ENCODE data around the gene PTPRE. TPM values are rescaled to one million over a fixed set of nuclear protein-coding genes. Genes with fewer than 3 reads are reported as not detected.

The PTPRE gene
- total RNA-seq, 1 donor from 2014 or later = 2.4 TPM

- peaks cover 3% of the 10 kb centered on the region for H3K4me1 Mint-ChIP-seq (ENCODE audit: low read depth)
- TF ChIP-seq CTCF (IDR thresholded peaks at IDR 0.05; ENCODE audit: unreplicated experiment) = no peak
- H3K9me3 Mint-ChIP-seq (ENCODE audit: low read depth) = peaks cover 7% of the 10 kb centered on the region
- no peak overlapping the region for H3K27ac Mint-ChIP-seq
- DNase-seq (ENCODE audit: low spot score, unreplicated experiment) = no peak
- peaks cover 1% of the 10 kb centered on the region for H3K36me3 Mint-ChIP-seq (ENCODE audit: insufficient read depth)
- H3K4me3 Mint-ChIP-seq (ENCODE audit: low read depth) = no peak overlapping the region
- peaks cover 4% of the 10 kb centered on the region for H3K27me3 Mint-ChIP-seq
Measured at GRCh38 chr10:127980898-127981297, 74.0 kb downstream of the PTPRE start.

- peaks cover 2% of the 10 kb centered on the region for H3K4me1 Mint-ChIP-seq (ENCODE audit: low read depth)
- peaks cover 7% of the 10 kb centered on the region for H3K9me3 Mint-ChIP-seq (ENCODE audit: low read depth)
- H3K36me3 Mint-ChIP-seq (ENCODE audit: insufficient read depth) = peaks cover 1% of the 10 kb centered on the region
- no peak overlapping the region for H3K4me3 Mint-ChIP-seq (ENCODE audit: low read depth)
- H3K27me3 Mint-ChIP-seq = no peaks in the 10 kb centered on the region
- no peak for TF ChIP-seq CTCF (IDR thresholded peaks at IDR 0.05; ENCODE audit: unreplicated experiment)
- H3K27ac Mint-ChIP-seq = no peak overlapping the region
- DNase-seq (ENCODE audit: low spot score, unreplicated experiment) = no peak
Measured at GRCh38 chr10:127982601-127983000, 75.7 kb downstream of the PTPRE start.

- Mint-ChIP-seq H3K27me3 (no peaks in the 10 kb centered on the region), H3K36me3 (ENCODE audit: insufficient read depth) (peaks cover 1% of the 10 kb centered on the region), H3K4me1 (ENCODE audit: low read depth) (no peaks in the 10 kb centered on the region), H3K4me3 (ENCODE audit: low read depth) (no peak overlapping the region), H3K27ac (no peak overlapping the region), H3K9me3 (ENCODE audit: low read depth) (peaks cover 7% of the 10 kb centered on the region)
- TF ChIP-seq CTCF (IDR thresholded peaks at IDR 0.05; ENCODE audit: unreplicated experiment) = no peak
- no peak for DNase-seq (ENCODE audit: low spot score, unreplicated experiment)
Measured at GRCh38 chr10:127983344-127984100, 76.6 kb downstream of the PTPRE start.

- Mint-ChIP-seq H3K4me3 (ENCODE audit: low read depth) (no peak overlapping the region), H3K36me3 (ENCODE audit: insufficient read depth) (peaks cover 1% of the 10 kb centered on the region), H3K27me3 (no peaks in the 10 kb centered on the region), H3K9me3 (ENCODE audit: low read depth) (peaks cover 4% of the 10 kb centered on the region), H3K27ac (no peak overlapping the region), H3K4me1 (ENCODE audit: low read depth) (no peaks in the 10 kb centered on the region)
- TF ChIP-seq CTCF (IDR thresholded peaks at IDR 0.05; ENCODE audit: unreplicated experiment) = no peak
- no peak for DNase-seq (ENCODE audit: low spot score, unreplicated experiment)
Measured at GRCh38 chr10:127984945-127985344, 78.0 kb downstream of the PTPRE start.

- H3K4me3 Mint-ChIP-seq (ENCODE audit: low read depth) = no peak overlapping the region
- no peaks in the 10 kb centered on the region for H3K27me3 Mint-ChIP-seq
- H3K9me3 Mint-ChIP-seq (ENCODE audit: low read depth) = no peaks in the 10 kb centered on the region
- H3K4me1 Mint-ChIP-seq (ENCODE audit: low read depth) = no peaks in the 10 kb centered on the region
- H3K36me3 Mint-ChIP-seq (ENCODE audit: insufficient read depth) = no peaks in the 10 kb centered on the region
- no peak for TF ChIP-seq CTCF (IDR thresholded peaks at IDR 0.05; ENCODE audit: unreplicated experiment)
- no peak overlapping the region for H3K27ac Mint-ChIP-seq
- no peak for DNase-seq (ENCODE audit: low spot score, unreplicated experiment)
Measured at GRCh38 chr10:127986531-127987466, 79.9 kb downstream of the PTPRE start.

Measured in progenitor cell of endocrine pancreas (in vitro differentiated cells).